Fibroblast of skin of back (primary cell): ENCODE measurements around the gene NKAIN4.

ENCODE experiments used
- DNase-seq: peaks from one replicate; pipeline ENCODE4 v3.0.0-alpha.2; 2013

NKAIN4 gene

DNA sequence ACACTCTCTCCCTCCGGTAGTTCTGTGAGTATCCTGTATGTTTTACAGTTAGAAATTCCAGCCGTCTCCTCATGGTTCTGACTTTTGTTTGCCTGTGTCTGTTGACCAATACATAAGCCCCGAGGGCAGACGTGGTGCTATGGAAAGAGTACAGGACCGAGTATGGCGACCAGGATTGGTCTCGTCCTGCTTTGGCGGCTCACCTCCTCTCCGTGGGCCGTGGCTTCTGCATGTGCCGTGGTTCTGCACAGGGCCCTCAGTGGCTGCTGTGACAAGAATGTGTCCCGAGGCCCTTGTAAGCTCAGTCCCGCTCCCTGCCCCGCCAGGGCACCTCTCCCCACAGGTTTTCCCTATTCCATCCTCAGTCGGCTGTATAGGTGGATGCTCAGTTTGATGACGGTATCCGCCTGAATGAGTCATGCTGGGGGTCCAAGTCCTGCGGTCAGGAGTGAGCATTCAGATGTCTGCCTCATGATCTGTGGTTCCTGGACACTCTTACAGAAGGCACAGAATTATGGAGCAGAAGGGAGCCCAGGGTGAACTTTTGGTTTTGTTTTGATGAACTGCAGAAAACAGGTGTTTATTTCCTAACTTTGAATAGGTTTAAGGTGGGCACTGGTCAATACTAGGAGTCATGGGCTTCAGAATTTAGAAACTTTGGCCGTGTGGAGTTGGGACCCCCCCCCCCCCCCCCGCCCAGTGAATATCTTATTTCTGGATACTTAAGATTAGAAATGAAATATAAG is 19.5 kb upstream of the NKAIN4 start:
- DNase-seq = peak; percentile 71

DNA sequence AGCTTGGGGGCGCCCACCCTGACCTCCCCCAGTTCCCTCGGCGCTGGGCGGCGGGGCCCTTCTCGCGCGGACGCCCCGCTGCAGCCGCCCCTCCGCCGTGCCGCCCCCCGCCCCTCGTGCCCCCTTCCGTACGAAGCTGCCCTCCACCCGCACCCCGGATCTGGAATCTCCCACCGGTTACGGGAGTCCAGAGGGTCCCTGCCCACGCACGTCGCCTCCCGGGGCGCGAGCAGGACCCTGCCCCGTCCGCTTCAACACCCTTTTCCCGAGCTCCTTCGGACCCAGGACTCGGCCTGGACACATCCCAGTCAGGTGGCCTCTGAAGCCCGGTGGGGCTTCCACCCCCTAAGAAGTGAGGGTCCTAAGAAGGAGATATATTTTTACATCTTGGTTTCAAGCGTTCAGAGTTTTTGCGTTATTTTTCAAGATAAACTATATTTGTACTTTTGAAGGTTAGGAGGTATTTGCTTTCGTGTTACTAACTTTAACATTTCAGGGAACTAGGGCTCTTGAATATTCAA is 18.9 kb upstream of the NKAIN4 start:
- no peak for DNase-seq

DNA sequence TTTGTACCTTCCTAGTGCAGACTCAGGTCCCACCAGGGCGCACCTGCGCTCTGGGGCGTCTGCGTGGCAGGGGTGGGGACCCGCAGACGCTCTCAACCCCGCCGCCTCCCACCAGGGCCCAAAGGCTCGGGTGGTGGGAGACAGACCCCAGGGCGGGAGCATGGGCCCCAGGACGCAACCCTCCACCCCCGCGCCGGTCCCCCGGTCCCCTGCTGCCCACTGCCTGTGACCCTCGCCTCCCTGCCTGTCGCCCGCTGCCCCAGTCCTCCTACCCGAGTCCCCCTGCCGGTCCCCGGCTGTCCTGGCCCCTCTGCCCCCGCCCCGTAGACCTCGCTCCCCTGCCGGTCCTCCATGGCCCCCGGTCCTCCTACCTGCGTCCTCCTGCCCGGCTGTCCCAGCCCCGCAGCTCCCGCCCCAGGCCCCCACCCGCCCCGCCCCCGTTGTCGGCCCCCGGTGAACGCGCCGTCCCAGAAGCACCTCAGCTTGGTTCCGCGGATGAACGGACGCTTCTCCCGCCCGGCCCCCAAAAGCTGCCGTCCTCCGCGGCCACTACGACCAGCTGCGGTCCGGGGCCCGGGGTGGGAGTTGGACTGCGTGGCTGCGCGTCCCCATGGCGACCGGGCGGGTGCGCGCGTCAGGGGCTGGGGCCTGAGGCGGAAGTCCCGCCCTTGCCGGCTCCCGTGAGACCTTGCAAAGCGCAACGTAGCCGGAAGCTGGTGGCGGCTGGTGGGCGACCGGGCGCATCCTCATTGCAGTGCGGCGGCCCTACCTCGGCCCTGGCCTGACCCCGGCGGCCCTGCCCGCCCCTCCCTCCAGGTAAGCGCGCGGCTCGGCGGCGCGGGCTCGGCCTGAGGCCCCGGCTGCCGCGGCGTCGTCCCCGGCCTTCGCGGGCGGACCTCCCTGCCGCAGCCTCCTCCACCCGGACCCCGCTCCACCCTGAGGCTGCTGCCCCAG is 18.1 kb upstream of the NKAIN4 start, which contains the start of gene ARFGAP1:
TSS of gene ARFGAP1 (plus strand) at position 709 of the 954 bp plus-strand sequence. CDS start 2,768 bp downstream, outside the sequence.
- peak; percentile 87 for DNase-seq

DNA sequence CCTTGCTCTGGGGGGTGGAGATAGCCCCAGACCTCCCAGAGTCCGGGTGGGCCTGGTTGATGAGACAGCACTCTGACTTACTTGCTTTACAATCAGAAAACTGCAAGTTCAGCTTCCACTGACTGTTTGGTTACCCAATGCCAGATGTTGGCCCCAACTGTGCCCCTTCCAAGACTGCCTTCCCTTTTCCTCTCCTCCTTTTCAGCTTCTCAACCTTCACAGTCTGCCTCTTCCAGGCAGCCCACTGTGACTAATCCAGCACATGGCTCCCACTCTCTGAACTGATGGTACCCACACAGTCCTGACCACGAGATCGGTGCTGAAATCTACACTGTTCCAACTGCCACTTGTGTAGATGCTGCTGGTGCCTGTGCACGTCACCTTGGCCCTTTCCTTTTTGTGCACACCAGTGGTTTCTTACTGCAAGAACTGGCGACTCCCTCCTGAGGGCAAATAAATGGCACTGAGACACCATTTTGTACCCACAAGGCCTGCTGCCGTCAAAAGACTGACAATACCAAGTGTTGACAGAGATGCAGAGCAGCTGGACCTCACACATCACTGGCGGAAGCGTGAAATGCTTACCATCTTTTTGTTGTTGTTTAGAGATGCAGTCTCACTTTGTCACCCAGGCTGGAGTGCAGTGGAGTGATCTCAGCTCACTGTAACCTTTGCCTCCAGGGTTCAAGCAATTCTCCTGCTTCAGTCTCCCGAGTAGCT is 16.5 kb upstream of the NKAIN4 start:
- DNase-seq = no peak

DNA sequence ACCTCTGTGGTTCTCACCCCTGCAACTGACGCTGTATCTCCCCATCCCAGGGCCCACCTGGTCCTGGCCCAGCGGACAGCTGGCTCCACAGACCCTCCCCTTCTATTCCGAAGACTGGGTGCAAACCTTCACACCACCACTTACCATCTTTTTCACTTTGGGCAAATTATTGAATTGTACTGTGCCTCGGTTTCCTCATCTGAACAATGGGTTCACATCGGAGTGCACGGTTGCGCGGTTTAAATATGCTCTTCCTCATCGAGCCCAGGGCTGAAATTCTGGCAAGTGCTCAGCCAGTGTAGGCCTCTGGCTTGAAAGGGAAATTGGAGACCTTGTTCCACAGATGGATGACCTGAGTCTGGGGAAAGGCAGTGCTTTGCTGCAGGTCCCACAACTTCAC is 15.5 kb upstream of the NKAIN4 start:
- no peak for DNase-seq

DNA sequence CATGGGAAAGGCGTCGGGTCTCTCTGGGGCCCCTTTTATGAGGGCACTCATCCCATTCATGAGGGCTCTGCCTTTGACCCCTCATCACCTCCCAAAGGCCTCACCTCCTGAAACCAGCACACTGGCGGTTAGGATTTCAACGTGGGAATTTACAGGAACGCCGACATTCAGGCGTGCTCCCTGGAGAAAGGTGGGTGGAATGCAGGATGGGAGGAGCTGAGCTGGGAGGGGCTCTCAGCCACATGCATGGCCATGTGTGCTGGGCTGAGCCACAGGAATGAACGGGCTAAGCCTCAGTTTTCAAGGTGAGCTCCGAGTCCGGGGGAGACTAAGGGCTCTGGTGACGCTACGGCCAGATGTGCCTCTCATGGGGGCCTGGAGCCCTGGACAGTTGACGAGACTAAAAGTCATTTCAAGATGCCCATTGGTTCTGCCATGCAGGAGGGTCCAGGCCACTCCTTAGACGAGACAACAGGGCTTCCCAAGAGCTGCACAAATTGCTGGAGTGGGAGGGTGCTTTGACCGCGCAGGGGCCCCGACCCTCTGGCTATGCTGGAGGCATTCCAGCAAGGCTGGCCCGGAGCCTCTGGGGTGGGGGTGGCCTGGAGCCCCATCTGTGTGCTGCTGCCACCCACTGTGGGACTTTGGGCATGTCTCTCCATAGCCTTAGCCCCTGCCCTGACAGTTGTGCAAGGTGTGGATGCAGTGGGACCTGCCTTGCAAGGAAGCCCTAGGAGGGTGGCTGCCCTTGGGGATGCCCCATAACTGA is 14.6 kb upstream of the NKAIN4 start:
- DNase-seq = no peak

DNA sequence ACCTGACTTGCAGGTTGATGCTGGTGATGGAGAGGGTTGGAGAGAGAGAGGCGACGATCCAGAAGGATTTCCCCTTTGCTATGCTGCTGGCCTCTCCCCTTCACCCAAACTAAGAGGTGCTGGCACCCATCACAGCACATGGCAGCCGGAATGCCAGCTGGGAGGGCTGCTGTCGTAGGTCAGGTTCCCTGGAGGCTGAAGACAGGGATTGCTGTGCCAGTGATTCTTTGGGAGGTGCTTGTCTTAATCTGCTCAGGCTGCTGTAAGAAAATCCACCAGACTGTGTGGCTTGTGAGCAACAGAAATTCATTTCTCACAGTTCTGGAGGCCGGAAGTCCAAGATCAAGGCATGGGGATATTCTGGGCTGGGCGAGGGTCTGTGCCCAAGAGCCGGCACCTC is 14.0 kb upstream of the NKAIN4 start:
- no peak for DNase-seq

DNA sequence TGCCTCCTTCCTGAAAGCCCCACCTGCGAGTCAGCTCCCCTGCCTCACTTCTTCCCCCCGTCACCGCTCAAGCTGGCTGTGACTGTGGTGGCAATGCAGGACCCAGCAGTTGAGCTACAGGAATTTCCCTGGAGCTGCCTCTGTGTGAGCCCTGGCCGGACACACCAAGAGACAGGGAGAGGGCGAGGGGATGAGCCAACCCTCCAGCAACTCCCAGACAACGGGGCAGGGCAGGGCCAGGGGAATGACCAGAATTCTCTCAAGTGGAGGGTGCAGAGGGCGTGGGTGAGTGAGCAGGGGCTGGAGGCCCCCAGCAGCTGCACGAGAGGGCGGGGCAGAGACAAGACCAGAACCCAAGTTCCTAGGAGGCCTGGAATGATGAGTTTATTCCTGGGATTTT is 13.4 kb upstream of the NKAIN4 start:
- DNase-seq = no peak

DNA sequence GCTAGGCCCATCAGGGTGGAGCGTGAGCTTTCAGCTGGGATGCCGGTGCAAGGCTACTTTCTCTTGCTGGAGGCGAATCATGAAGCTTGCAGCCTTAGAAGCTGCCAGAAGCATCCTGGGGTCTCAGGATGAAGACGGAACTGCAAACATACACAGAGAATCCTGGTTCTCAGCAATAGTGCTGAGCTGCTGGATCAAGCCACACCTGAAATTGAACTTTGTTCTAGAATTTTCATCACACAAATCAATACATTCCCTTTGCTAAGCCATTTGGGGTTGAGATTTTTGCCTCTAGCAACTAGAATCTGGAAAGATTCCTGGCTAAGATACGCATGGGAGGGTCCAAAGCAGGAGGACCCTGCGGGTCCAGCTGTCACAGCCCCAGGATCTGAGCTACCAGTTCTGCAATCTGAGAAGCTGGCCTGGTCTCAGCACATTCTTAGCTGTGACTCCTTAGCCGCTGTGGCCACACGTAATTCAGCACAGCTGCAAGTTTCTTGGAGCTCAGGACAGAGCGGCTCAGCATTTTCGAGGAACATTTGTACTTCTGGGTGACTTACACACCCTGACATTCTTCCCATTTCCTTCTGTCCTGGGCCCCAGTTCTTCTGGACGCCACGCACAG is 11.7 kb upstream of the NKAIN4 start:
- DNase-seq = peak; percentile 42

DNA sequence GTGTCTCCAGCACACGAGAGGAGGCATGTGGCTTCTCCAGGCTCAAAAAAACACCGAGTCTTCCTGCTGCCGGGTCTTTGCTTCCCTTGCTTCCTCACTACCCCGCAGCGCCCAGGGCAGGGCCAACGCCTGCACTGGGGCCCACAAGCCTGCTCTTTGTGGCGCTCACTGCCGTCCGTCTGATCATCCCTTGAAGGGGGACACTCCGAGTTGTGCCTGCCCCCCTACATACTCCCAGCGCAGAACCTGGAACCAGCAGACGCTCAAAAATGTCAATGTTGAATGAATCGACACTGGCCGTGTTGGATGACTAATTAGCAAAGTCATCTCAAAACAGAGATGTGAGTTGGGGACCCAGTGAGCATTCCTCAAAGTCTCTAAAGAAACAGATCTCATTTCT is 10.3 kb upstream of the NKAIN4 start:
- DNase-seq = peak; percentile 55

DNA sequence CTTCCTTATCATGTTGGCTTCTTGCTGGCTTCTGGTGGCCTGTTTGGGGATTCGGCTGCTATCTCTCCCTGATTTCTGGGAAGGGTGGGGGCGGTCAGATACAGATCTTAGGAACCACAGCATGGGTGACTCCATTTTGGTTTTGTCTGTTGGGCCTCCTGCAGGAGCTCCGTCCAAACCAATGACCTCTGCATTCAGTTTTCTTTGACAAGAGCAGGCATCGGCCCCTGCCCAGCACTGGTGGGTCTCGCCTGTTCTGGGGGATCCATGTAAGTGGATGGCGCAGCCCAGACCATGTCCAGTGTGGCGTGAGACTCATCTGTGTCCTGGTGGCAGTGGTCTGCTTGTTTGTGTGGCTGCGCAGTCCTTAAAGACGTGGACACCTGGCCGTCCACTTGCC is 9.7 kb upstream of the NKAIN4 start:
- no peak for DNase-seq

DNA sequence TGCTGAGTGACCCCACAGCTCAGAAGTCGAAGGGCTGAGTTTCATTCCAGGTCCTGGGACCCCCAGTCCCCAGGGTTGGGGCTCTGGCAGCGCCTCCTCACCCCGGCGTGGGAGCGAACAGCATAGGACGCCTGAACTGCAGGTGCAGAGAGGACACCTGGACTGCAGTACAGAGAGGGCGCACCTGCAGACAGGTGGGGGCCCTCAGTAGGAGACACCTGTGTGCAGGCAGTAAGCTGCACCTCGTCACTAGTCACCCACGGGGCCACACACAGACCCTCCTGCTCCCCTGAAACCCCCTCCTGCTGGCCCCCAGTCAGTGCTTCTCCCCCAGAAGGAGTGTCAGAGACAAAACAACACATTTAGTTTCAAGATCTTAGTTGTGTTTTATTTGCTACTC is 8.6 kb upstream of the NKAIN4 start:
- DNase-seq = no peak

DNA sequence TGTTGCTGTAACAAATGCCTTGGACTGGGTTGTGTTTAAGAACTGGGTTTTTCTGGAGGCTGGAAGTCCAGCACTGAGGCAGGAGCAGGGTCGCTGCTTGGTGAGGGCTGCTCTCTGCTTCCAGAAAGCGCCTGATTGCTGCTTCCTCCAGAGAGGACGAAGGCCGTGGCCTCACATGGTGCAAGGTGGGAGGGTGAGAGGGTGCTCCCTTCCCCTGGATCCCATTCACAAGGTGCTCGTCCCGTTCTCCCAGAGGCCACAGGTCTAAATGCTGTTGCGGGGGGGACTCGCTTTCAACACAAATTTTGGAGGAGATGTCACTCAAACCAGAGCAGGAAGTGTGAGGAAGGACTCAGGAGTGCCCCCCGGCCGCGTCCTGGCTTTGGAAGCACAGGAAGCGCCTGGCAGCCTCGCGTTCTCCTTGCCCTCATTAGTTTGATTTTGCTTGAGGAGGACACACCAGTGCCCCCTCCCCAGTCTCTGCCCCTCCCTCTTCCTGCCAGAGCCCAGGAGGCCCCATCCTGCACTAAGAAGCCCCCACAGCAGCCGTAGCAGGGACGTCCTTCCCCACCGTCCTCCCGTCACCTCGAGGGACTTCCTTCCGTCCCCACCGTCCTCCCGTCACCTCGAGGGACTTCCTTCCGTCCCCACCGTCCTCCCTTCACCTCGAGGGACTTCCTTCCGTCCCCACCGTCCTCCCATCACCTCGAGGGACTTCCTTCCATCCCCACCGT is 7.7 kb upstream of the NKAIN4 start:
- no peak for DNase-seq

DNA sequence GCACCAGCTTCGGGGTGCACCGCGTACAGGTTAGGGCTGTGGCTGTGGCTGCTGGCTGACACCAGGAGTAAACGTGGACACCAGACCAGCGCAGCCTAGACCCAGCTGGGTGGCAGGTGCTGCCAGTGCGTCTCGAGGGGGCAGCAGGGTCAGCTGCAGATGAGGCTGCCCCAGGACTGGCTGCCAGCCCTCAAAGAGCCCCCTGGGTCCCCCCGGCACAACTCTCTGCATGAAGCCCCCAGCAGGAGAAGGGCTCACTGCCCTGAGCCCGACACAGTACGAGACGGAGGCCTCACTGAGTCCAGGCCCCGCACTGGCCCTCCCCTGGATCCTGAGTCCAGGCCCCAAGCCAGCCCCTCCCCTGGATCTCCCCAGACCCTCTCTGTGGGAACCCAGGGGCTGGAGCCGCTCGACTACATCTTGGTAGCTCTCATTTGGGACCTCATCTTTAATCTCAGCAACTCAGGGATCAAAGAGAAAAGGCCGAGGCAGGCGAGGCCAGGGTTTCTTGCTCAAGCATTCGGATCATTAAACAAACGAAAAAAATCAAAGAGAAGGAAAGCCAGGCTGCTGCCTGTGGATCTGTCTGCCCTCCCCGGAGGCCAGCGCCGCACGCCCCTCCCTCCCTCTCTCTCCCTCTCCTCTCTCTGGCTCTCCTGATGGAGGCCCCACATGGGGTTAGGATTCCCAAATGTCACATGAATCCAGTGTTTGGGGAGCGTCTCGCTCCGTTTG is 7.0 kb upstream of the NKAIN4 start:
- no peak for DNase-seq

DNA sequence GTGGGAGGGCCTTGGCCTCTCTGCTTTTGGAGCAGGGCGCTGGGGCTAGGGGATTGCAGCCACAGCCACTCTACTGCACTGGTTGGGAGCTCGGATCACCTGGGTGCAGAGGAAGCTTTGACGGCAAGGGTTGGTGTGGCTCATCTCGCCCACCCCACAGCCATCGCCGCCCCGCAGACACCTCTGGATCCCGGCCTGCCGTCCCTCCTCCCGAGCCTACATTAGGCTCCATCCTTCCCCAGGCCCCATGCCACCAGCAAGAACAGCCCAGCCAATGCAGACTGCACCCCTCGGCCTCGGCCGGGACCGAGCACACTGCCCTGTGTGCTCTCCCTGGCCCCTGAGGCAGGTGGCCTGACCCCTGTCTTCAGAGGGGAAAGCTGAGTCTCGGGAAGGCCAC is 6.3 kb upstream of the NKAIN4 start:
- no peak for DNase-seq

DNA sequence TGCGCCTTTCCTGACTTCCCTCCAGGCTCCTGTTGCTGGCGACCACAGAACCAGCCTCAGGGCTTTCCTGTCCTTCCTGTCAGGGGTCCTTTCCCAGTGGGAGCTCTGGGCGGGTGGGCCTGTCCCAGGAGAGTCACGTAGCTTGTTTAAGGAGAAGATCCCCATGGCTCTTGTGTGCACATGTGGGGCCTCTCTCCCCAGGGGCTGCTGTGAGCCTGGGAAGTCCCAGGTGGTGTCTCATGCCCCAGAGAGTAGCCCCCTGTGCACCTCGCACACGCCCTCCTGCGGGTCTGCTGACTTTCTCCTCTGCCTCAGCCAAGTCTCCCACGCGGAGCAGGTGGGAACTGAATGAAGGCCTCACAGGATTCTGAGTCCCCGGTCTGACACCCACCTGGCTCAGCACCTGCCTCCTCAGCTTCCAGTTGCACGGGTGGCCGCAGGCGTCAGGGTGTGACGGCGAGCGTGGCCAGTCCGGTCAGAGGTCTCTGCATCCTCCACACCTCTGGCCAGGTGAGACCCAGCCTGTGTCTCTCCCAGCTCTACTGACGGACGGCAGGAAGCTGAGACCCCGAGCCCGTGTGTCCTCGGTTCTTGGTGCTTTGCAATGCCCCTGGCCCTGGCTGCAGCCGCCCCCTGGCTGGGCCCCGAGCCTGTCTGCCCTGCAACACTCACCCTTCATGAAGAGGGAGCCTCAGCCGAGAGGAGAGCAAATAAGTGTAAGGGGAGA is 5.6 kb upstream of the NKAIN4 start:
- DNase-seq = no peak

DNA sequence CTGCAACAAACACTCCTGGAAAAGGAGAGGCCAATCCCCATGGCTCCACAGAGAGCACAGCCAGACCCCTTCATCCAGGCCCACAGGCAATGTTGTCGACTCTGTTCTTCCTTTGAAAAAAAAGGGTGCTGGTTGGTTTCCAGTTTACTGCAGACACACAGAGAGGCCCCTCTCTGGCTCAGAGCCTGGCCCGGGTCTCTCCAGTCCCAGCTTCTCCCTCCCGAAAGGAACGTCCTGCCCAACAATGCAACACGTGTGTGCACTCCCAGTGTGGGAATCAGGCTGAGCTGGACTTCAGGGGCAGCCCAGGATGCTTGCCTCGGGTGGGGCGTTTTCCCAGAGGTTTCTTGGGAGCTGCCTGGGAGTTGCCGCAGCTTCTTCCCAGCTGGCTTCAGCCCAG is 4.5 kb upstream of the NKAIN4 start:
- DNase-seq = peak; percentile 46

DNA sequence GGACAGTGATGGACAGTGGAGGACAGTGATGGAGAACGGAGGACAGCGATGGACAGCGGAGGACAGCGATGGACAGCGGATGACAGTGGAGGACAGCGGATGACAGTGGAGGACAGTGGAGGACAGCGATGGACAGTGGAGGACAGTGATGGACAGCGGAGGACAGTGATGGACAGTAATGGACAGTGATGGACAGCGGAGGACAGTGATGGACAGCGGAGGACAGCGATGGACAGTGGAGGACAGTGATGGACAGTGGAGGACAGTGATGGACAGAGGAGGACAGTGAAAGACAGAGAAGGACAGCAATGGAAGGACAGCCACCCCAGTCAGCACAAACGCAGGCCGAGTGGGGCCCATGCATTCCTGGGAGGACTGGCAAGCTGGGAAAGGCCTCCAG is 3.4 kb upstream of the NKAIN4 start:
- no peak for DNase-seq

DNA sequence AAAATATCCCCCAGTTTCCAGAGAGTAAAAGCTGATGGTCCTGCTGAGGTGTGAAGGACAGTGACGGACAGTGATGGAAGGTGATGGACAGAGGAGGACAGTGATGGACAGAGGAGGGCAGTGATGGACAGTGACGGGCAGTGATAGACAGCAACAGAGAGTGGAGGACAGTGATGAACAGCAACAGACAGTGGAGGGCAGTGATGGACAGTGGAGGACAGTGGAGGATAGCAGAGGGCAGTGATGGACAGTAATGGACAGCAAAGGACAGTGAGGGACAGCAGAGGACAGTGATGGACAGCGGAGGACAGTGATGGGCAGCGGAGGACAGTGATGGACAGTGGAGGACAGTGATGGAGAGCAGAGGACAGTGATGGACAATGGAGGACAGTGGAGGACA is 2.7 kb upstream of the NKAIN4 start:
- no peak for DNase-seq
